HG02798 (cell line): ENCODE results near the gene ABCA5.
"Not testable (repeated sequence)": the region's sequence is repeated elsewhere in the genome, so short reads cannot be mapped to it uniquely, and the experiment has no call there.

ENCODE experiments used
- ATAC-seq: cut with Tn5 transposase; IDR thresholded peaks from one replicate; pipeline ENCODE4 v1.9.1; 2021; ENCODE audit warnings: mild to moderate bottlenecking; ENCODE audit not compliant: unreplicated experiment, poor library complexity

The ABCA5 gene

DNA sequence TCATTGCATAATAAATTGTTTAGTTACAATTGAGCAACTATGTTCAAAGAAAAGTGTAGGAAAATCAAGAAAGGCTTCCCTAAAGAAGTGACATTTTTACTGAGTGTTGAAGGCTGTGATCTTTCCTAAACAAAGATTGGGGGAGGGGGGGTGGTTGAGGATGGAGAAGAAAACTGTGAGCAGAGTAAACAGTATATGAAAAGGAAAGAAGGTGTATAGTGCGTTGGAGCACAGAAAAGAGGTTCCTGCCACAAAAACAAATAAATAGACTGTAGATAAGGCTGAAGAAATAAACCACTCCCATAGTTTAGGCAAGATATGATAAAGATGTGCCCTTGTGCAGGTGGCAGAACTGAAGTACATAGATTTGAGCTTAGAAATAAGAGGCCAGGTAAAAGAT is 106.8 kb downstream of the ABCA5 start:
- ATAC-seq, result no peak

DNA sequence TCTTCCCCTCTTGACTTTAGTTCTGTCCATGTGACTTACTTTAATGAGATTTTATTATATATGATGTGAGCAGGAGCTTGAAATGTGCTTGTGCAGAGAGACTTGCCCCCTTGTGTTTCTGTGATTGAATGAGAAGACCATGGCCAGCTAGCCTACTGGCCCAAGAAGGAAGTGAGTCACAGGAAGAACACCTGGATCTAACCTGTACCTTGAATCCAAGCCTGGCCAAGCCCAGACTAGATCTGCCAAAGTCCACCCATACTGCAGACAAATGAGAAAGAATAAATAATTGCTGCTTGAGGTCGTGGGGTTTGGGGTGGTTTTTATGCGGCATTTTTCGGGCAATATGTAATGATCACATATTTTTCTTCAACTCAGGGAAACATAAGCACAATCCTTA is 107.9 kb downstream of the ABCA5 start:
- ATAC-seq, result no peak

DNA sequence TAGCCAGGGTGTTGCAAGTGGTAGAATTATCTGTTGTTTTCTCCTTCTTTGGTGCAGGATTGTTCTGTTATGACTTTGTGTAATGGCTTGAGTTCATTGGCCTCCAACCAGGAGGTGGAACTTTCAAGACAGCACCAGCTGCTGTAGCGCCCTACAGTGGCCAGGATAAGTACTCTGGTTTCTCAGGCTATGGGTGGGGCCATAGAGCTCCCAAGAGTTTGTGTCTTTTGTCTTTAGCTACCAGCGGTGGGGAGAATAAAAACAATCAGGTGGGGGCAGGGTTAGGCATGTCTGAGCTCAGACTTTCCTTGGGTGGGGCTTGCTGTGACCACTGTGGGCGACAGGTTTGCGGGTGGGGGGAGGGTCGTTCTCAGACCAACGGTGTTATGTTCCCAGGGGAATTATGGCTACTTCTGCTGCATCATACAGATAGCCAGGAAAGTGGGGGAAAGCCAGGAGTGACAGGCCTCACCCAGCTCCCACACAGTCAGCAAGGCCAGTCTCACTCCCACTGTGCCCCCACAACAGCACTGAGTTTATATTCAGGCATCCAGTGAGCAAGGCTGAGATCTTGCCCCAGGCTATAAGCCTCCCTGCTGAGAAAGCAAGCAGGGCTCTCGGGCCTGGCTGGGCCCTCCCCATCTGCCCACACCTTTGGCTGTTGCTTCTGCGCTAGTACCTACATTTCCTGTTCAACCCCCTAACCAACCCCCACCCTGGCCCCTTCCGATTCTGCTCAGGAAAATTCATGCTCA is 113.7 kb downstream of the ABCA5 start:
- ATAC-seq, result no peak

DNA sequence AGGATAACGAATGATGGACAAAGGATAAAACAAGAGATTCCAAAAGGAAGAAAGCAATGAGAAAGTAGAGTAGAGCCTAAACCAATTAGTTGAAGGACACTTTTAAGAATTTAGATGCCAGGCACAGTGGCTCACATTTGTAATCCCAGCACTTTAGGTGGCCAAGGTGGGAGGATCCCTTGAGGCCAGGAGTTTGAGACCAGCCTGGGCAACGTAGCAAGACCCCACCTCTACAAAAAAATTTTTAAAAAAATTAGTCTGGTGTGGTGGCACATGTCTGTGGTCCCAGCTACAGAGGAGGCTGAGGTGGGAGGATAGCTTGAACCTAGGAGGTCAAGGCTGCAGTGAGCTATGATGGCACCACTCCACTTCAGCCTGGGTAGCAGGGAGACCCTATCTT is 118.3 kb downstream of the ABCA5 start:
- ATAC-seq, result no peak

DNA sequence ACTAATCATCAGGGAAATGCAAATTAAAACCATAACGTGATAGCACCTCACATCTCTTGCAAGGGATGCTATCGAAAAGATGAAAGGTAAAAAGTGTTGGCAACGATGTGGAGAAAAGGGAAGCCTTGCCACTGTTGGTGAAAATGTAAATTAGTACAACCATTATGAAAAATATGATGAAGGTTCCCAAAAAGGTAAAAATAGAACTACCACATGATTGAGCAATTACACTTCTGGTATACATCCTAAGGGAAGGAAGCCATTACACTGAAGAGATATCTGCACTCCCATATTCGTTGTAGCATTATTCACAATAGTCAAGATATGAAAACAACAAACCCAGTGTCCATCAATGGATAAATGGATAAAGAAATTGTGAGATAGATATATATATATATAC is 119.8 kb downstream of the ABCA5 start:
- no peak for ATAC-seq

DNA sequence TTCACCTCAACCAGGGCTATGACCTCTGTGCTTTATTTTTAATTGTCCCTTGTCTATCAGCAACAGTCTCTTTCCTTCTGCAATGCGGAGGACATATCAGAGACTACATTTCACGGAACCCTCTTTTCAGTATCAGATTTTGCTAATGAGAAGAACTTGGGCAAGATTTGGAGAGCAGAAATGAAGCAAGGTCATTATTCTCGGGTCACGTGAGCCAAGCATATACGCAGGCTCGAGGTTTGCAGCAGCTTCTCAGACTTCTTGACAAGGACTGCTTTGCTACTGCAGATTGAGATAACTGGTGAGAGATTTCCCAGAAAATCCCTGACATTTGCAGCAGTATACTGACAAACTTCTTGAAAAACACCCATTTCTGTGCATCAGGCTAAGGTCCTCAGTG is 128.7 kb downstream of the ABCA5 start:
- no peak for ATAC-seq

DNA sequence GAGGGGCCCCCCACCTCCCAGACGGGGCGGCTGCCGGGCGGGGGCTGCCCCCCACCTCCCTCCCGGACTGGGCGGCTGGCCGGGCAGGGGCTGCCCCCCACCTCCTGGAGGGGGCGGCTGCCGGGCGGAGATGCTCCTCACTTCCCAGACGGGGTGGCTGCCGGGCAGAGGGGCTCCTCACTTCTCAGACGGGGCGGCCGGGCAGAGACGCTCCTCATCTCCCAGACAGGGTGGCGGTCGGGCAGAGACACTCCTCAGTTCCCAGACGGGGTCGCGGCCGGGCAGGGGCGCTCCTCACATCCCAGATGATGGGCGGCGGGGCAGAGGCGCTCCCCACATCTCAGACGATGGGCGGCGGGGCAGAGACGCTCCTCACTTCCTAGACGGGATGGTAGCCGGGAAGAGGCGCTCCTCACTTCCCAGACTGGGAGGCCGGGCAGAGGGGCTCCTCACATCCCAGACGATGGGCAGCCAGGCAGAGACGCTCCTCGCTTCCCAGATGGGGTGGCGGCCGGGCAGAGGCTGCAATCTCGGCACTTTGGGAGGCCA is 130.8 kb downstream of the ABCA5 start:
- ATAC-seq, result not testable (repeated sequence)
